ENCODE data around the gene KRT3. TPM values are rescaled to one million over a fixed set of nuclear protein-coding genes. Genes with fewer than 3 reads are reported as not detected.

Gene KRT3
- total RNA-seq, 1 experiment from 2014 or later: not detected

GRCh38 chr12:52813885-52814709 is 18.2 kb upstream of the KRT3 start, which contains the start of gene KRT4:
TSS of gene KRT4 (minus strand) at chr12:52814116. CDS start at chr12:52814058, 58 bp downstream.
- no peaks in the 10 kb centered on the region for H3K9me3 Mint-ChIP-seq
- H3K4me3 Mint-ChIP-seq: no peak within 1 kb of the TSS
- H3K36me3 Mint-ChIP-seq: no peaks in the 10 kb centered on the region
- DNase-seq (ENCODE audit: low spot score) (no peak), ATAC-seq (no peak)
- H3K27me3 Mint-ChIP-seq (ENCODE audit: low read depth): no peaks in the 10 kb centered on the region
- H3K27ac Mint-ChIP-seq: no peak within 1 kb of the TSS
- no peak for TF ChIP-seq GABPB1 (CRISPR knock-in tag; IDR thresholded peaks at IDR 0.05)
- no peak for TF ChIP-seq USF2 (CRISPR knock-in tag; IDR thresholded peaks at IDR 0.05)
- no peak for TF ChIP-seq SMAD4 (CRISPR knock-in tag; IDR thresholded peaks at IDR 0.05)
- no peak for TF ChIP-seq MYBL2 (CRISPR knock-in tag; IDR thresholded peaks at IDR 0.05)
- TF ChIP-seq, protein P1, sequence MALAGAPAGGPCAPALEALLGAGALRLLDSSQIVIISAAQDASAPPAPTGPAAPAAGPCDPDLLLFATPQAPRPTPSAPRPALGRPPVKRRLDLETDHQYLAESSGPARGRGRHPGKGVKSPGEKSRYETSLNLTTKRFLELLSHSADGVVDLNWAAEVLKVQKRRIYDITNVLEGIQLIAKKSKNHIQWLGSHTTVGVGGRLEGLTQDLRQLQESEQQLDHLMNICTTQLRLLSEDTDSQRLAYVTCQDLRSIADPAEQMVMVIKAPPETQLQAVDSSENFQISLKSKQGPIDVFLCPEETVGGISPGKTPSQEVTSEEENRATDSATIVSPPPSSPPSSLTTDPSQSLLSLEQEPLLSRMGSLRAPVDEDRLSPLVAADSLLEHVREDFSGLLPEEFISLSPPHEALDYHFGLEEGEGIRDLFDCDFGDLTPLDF (CRISPR knock-in tag; IDR thresholded peaks at IDR 0.05): no peak
- TF ChIP-seq ZBTB21 (CRISPR knock-in tag; IDR thresholded peaks at IDR 0.05; ENCODE audit: borderline replicate concordance): no peak
- TF ChIP-seq ZNF232 (CRISPR knock-in tag; IDR thresholded peaks at IDR 0.05): no peak
- ChIA-PET CTCF (interaction anchor here (1.8 to 2.1 kb wide), 2 partner anchors 51 to 56 kb away, joined by 8 read pairs; no protein-coding TSS in a partner anchor), POLR2A (no interaction called here)
- H3K4me1 Mint-ChIP-seq: no peaks in the 10 kb centered on the region

GRCh38 chr12:52813203-52813819 is 17.4 kb upstream of the KRT3 start:
- no peak overlapping the region for H3K4me3 Mint-ChIP-seq
- ATAC-seq (no peak), DNase-seq (ENCODE audit: low spot score) (no peak)
- no peak for TF ChIP-seq ZNF317 (CRISPR knock-in tag; IDR thresholded peaks at IDR 0.05; ENCODE audit: borderline replicate concordance, low read depth)
- TF ChIP-seq ETV6 (CRISPR knock-in tag; IDR thresholded peaks at IDR 0.05): no peak
- TF ChIP-seq, protein P2, sequence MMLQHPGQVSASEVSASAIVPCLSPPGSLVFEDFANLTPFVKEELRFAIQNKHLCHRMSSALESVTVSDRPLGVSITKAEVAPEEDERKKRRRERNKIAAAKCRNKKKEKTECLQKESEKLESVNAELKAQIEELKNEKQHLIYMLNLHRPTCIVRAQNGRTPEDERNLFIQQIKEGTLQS (CRISPR knock-in tag; conservative IDR thresholded peaks at IDR 0.05): no peak
- TF ChIP-seq NR1H2 (CRISPR knock-in tag; IDR thresholded peaks at IDR 0.05): no peak
- no peaks in the 10 kb centered on the region for H3K9me3 Mint-ChIP-seq
- ChIA-PET CTCF (interaction anchor here (1.8 to 2.1 kb wide), 2 partner anchors 52 to 57 kb away, joined by 8 read pairs; no protein-coding TSS in a partner anchor), POLR2A (interaction anchor here (0.5 kb wide), 1 partner anchor 229 kb away, joined by 3 read pairs; no protein-coding TSS in a partner anchor)
- H3K4me1 Mint-ChIP-seq: no peaks in the 10 kb centered on the region
- H3K27ac Mint-ChIP-seq: no peak overlapping the region
- H3K27me3 Mint-ChIP-seq (ENCODE audit: low read depth): peaks cover 2% of the 10 kb centered on the region; the same call in 1 of the 2 replicates
- H3K36me3 Mint-ChIP-seq: no peaks in the 10 kb centered on the region

DNA sequence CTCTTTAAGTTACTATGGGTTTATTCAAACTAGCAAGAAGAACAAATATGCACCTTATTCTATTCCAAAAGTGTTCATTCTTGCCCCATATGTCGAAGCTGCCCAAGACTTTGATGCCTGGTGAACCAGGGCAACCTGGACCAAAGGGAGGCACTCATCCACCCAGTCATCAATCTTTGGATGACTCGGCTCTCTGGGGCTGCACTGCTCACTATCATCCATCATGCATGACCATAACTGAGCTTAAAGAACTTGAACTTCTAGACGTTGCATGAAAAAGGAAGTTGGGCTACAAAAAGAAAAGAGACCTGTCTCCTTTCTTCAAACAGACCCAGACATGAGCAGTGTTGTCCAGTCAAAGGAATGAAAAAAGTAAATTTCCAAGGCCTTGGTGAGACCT is 16.8 kb upstream of the KRT3 start:
- DNase-seq (ENCODE audit: low spot score): no peak
- POLR2A ChIA-PET: interaction anchor here (0.5 kb wide), 1 partner anchor 229 kb away, joined by 3 read pairs; no protein-coding TSS in a partner anchor
- CTCF ChIA-PET: interaction anchor here (2.1 kb wide), 1 partner anchor 53 kb away, joined by 8 read pairs; no protein-coding TSS in a partner anchor
- no peaks in the 10 kb centered on the region for H3K36me3 Mint-ChIP-seq
- TF ChIP-seq, protein P3, sequence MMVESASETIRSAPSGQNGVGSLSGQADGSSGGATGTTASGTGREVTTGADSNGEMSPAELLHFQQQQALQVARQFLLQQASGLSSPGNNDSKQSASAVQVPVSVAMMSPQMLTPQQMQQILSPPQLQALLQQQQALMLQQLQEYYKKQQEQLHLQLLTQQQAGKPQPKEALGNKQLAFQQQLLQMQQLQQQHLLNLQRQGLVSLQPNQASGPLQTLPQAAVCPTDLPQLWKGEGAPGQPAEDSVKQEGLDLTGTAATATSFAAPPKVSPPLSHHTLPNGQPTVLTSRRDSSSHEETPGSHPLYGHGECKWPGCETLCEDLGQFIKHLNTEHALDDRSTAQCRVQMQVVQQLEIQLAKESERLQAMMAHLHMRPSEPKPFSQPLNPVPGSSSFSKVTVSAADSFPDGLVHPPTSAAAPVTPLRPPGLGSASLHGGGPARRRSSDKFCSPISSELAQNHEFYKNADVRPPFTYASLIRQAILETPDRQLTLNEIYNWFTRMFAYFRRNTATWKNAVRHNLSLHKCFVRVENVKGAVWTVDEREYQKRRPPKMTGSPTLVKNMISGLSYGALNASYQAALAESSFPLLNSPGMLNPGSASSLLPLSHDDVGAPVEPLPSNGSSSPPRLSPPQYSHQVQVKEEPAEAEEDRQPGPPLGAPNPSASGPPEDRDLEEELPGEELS (CRISPR knock-in tag; IDR thresholded peaks at IDR 0.05): no peak
- no peak for TF ChIP-seq GTF2I (CRISPR knock-in tag; conservative IDR thresholded peaks at IDR 0.05)
- no peak for TF ChIP-seq ZNF263 (CRISPR knock-in tag; IDR thresholded peaks at IDR 0.05; ENCODE audit: low read depth)
- no peak for TF ChIP-seq KAT7 (CRISPR knock-in tag; IDR thresholded peaks at IDR 0.05; ENCODE audit: borderline replicate concordance)
- TF ChIP-seq NR3C1 (CRISPR knock-in tag; conservative IDR thresholded peaks at IDR 0.05; ENCODE audit: low read depth): no peak
- TF ChIP-seq IRF2 (CRISPR knock-in tag; IDR thresholded peaks at IDR 0.05; ENCODE audit: borderline replicate concordance, low read depth): no peak
- TF ChIP-seq NFATC4 (CRISPR knock-in tag; IDR thresholded peaks at IDR 0.05): no peak
- H3K4me1 Mint-ChIP-seq: no peaks in the 10 kb centered on the region
- H3K9me3 Mint-ChIP-seq: no peaks in the 10 kb centered on the region
- H3K4me3 Mint-ChIP-seq: no peak overlapping the region
- ATAC-seq: no peak
- peaks cover 2% of the 10 kb centered on the region; the same call in 1 of the 2 replicates for H3K27me3 Mint-ChIP-seq (ENCODE audit: low read depth)
- H3K27ac Mint-ChIP-seq: no peak overlapping the region

All from WTC11 (cell line).